ENCODE results near the gene DYNAP.

DYNAP gene

GRCh38 chr18:54590945-54591344 is at the start of gene DYNAP:
Gene DYNAP (plus strand): TSS chr18:54591245. CDS start chr18:54591283, 38 bp downstream.
- Histone ChIP-seq H3K36me3 (replicated peaks; ENCODE audit: low read depth, low read length) (no peaks in the 10 kb centered on the region), H3K27me3 (ENCODE audit: low read depth, low read length) (no peaks in the 10 kb centered on the region), H2AFZ (ENCODE audit: low read depth, low read length) (peak within 1 kb of the TSS; percentile 2; the same call in 1 of the 2 replicates), H3K79me2 (ENCODE audit: low read length) (no peaks in the 10 kb centered on the region), H3K27ac (ENCODE audit: low read length) (no peak within 1 kb of the TSS), H3K9me3 (ENCODE audit: insufficient read depth, low read length) (no peaks in the 10 kb centered on the region), H4K20me1 (ENCODE audit: insufficient read depth, low read length) (no peaks in the 10 kb centered on the region), H3K4me3 (ENCODE audit: low read length) (no peak within 1 kb of the TSS), H3K4me1 (ENCODE audit: low read length) (peaks cover 5% of the 10 kb centered on the region), H3K4me2 (ENCODE audit: low read length) (no peak within 1 kb of the TSS), H3K9ac (ENCODE audit: low read length) (no peak within 1 kb of the TSS)
- TF ChIP-seq CTCF (IDR thresholded peaks at IDR 0.05; ENCODE audit: low read depth, low read length): no peak
- TF ChIP-seq EZH2phosphoT487 (IDR thresholded peaks at IDR 0.05; ENCODE audit: low read depth): no peak

- Histone ChIP-seq H3K27me3 (ENCODE audit: low read depth, low read length) (no peaks in the 10 kb centered on the region), H3K27ac (ENCODE audit: low read length) (no peak overlapping the region), H3K4me1 (ENCODE audit: low read length) (no peaks in the 10 kb centered on the region), H3K9ac (ENCODE audit: low read length) (no peak overlapping the region), H3K36me3 (replicated peaks; ENCODE audit: low read depth, low read length) (no peaks in the 10 kb centered on the region), H3K9me3 (ENCODE audit: insufficient read depth, low read length) (peaks cover 26% of the 10 kb centered on the region; the same call in 1 of the 2 replicates), H3K4me2 (ENCODE audit: low read length) (no peak overlapping the region), H3K79me2 (ENCODE audit: low read length) (no peaks in the 10 kb centered on the region), H2AFZ (ENCODE audit: low read depth, low read length) (no peak overlapping the region), H3K4me3 (ENCODE audit: low read length) (no peak overlapping the region), H4K20me1 (ENCODE audit: insufficient read depth, low read length) (no peaks in the 10 kb centered on the region)
- TF ChIP-seq EZH2phosphoT487 (IDR thresholded peaks at IDR 0.05; ENCODE audit: low read depth) (no peak), CTCF (IDR thresholded peaks at IDR 0.05; ENCODE audit: low read depth, low read length) (no peak)
These were observed 39.5 kb upstream of the DYNAP start for GRCh38 chr18:54551590-54551989.

- H3K4me1 ChIP-seq (ENCODE audit: low read length): no peaks in the 10 kb centered on the region
- H3K9me3 ChIP-seq (ENCODE audit: insufficient read depth, low read length): peaks cover 20% of the 10 kb centered on the region; the same call in 1 of the 2 replicates
- no peak overlapping the region for H3K4me3 ChIP-seq (ENCODE audit: low read length)
- no peaks in the 10 kb centered on the region for H3K36me3 ChIP-seq (replicated peaks; ENCODE audit: low read depth, low read length)
- H3K27ac ChIP-seq (ENCODE audit: low read length): no peak overlapping the region
- no peaks in the 10 kb centered on the region for H3K27me3 ChIP-seq (ENCODE audit: low read depth, low read length)
- no peaks in the 10 kb centered on the region for H4K20me1 ChIP-seq (ENCODE audit: insufficient read depth, low read length)
- H3K4me2 ChIP-seq (ENCODE audit: low read length): no peak overlapping the region
- H3K9ac ChIP-seq (ENCODE audit: low read length): no peak overlapping the region
- no peak overlapping the region for H2AFZ ChIP-seq (ENCODE audit: low read depth, low read length)
- TF ChIP-seq EZH2phosphoT487 (IDR thresholded peaks at IDR 0.05; ENCODE audit: low read depth) (no peak), CTCF (IDR thresholded peaks at IDR 0.05; ENCODE audit: low read depth, low read length) (no peak)
- H3K79me2 ChIP-seq (ENCODE audit: low read length): no peaks in the 10 kb centered on the region
These were observed 35.8 kb upstream of the DYNAP start for GRCh38 chr18:54555286-54555685.

GRCh38 chr18:54555996-54556395 is 35.0 kb upstream of the DYNAP start:
- no peak for TF ChIP-seq EZH2phosphoT487 (IDR thresholded peaks at IDR 0.05; ENCODE audit: low read depth)
- Histone ChIP-seq H3K9ac (ENCODE audit: low read length) (no peak overlapping the region), H2AFZ (ENCODE audit: low read depth, low read length) (no peak overlapping the region), H3K4me3 (ENCODE audit: low read length) (no peak overlapping the region), H3K27me3 (ENCODE audit: low read depth, low read length) (no peaks in the 10 kb centered on the region), H3K79me2 (ENCODE audit: low read length) (no peaks in the 10 kb centered on the region), H3K4me2 (ENCODE audit: low read length) (no peak overlapping the region), H3K27ac (ENCODE audit: low read length) (no peak overlapping the region), H3K9me3 (ENCODE audit: insufficient read depth, low read length) (peaks cover 17% of the 10 kb centered on the region; the same call in 1 of the 2 replicates), H3K4me1 (ENCODE audit: low read length) (no peaks in the 10 kb centered on the region), H3K36me3 (replicated peaks; ENCODE audit: low read depth, low read length) (no peaks in the 10 kb centered on the region), H4K20me1 (ENCODE audit: insufficient read depth, low read length) (no peaks in the 10 kb centered on the region)
